Endothelial cell of umbilical vein (primary cell): ENCODE results near the gene GPR33. TPM values are rescaled to one million over a fixed set of nuclear protein-coding genes. Genes with fewer than 3 reads are reported as not detected.

Source experiments
- BruUV-seq: library from RNA; stranded (reverse); fragments of 400-500 nt; replicated peaks from 2 replicates; lab custom pipeline; 2021; lab: Mats Ljungman, UMichigan
- CTCF ChIA-PET: fragments of 300-600, 350-600 bp; sonication (Branson Sonifier 250); formaldehyde crosslinking; loops from one replicate; lab custom pipeline; 2021; ENCODE audit warnings: antibody characterized with exemption, inconsistent platforms; lab: Charles Lee
- POLR2A ChIA-PET: fragments of 300-600, 350-600 bp; sonication (Branson Sonifier 250); formaldehyde crosslinking; loops from one replicate; lab custom pipeline; 2021; ENCODE audit warnings: antibody characterized with exemption, inconsistent platforms; lab: Charles Lee
- DNase-seq: peaks from one replicate; pipeline ENCODE4 v3.0.0-alpha.2; 2011; ENCODE audit warnings: low read depth, low spot score
- FAIRE-seq: peaks from 2 replicates; lab custom pipeline; 2011; peaks lifted over from hg19 to GRCh38; lab: Jason Lieb, UNC
- H2AFZ ChIP-seq: 2 replicates; pipeline ENCODE4 v1.6.0; 2012; ENCODE audit warnings: low read depth, low read length, control low read depth, inconsistent platforms
- H3K27ac ChIP-seq: 2 replicates; pipeline ENCODE4 v1.5.1; 2011; ENCODE audit warnings: low read depth, mild to moderate bottlenecking, control low read depth, low read length, moderate library complexity; ENCODE audit not compliant: insufficient read depth
- H3K27me3 ChIP-seq, 2 experiments: 2 replicates each; pipeline versions ENCODE4 v1.6.0 to v1.6.1; 2011; ENCODE audit warnings: low read length in 2 of 2, mixed read lengths in 1 of 2; ENCODE audit not compliant: control insufficient read depth in 2 of 2, insufficient read depth in 2 of 2
- H3K36me3 ChIP-seq, 2 experiments: 2 replicates in 1 of 2; 3 replicates in 1 of 2; pipeline ENCODE4 v1.5.1; 2011; ENCODE audit warnings: low read length in 2 of 2, mild to moderate bottlenecking in 1 of 2, moderate library complexity in 1 of 2; ENCODE audit not compliant: control insufficient read depth in 2 of 2, insufficient read depth in 2 of 2; ENCODE audit errors: extremely low read depth in 1 of 2
- H3K4me1 ChIP-seq: 3 replicates; pipeline ENCODE4 v1.5.1; 2011; ENCODE audit warnings: mild to moderate bottlenecking, low read length; ENCODE audit not compliant: control insufficient read depth, insufficient read depth; ENCODE audit errors: extremely low read depth
- H3K4me2 ChIP-seq: 2 replicates; pipeline ENCODE4 v1.6.1; 2011; ENCODE audit warnings: low read length, control low read depth, mixed read lengths; ENCODE audit not compliant: insufficient read depth
- H3K4me3 ChIP-seq, 3 experiments: fragments of 200-600 bp in 1 of 3; sonication (generic), shearing (Covaris generic) in 1 of 3; replicated peaks in 1 of 3; 2 replicates each; pipeline ENCODE4 v1.5.1; 2011 to 2016; ENCODE audit warnings: control low read depth in 3 of 3, low read length in 3 of 3, mild to moderate bottlenecking in 2 of 3, inconsistent platforms in 1 of 3, low read depth in 1 of 3, moderate library complexity in 1 of 3; ENCODE audit not compliant: insufficient read depth in 1 of 3
- H3K79me2 ChIP-seq: 2 replicates; pipeline ENCODE4 v1.6.0; 2012; ENCODE audit warnings: low read length, inconsistent platforms; ENCODE audit not compliant: control insufficient read depth, insufficient read depth
- H3K9ac ChIP-seq: replicated peaks from 2 replicates; pipeline ENCODE3; 2011; ENCODE audit warnings: low read length, control low read depth; ENCODE audit not compliant: insufficient read depth; ENCODE audit errors: extremely low read depth
- H3K9me1 ChIP-seq: replicated peaks from 3 replicates; pipeline ENCODE4 v1.6.0; 2011; ENCODE audit warnings: mild to moderate bottlenecking, low read length; ENCODE audit not compliant: control insufficient read depth, insufficient read depth; ENCODE audit errors: extremely low read depth
- H3K9me3 ChIP-seq: replicated peaks from 2 replicates; pipeline ENCODE4 v1.5.1; 2012; ENCODE audit warnings: low read length, inconsistent platforms; ENCODE audit not compliant: control insufficient read depth, insufficient read depth
- H4K20me1 ChIP-seq: replicated peaks from 2 replicates; pipeline ENCODE3; 2011; ENCODE audit warnings: mild to moderate bottlenecking, low read length; ENCODE audit not compliant: control insufficient read depth, insufficient read depth; ENCODE audit errors: extremely low read depth
- CTCF ChIP-seq, 2 donors: IDR thresholded peaks; 1 replicate in 1 of 2; 2 replicates in 1 of 2; pipeline ENCODE4 v1.5.1; 2011; ENCODE audit warnings: low read length in 2 of 2, mild to moderate bottlenecking in 2 of 2, moderate library complexity in 2 of 2, control low read depth in 1 of 2, inconsistent platforms in 1 of 2, low read depth in 1 of 2; ENCODE audit not compliant: insufficient read depth in 1 of 2; ENCODE audit errors: extremely low read depth in 1 of 2
- EZH2 ChIP-seq: IDR thresholded peaks from 2 replicates; pipeline ENCODE4 v1.6.1; 2012; ENCODE audit warnings: borderline replicate concordance, low read depth, mild to moderate bottlenecking, moderate library complexity, low read length, inconsistent platforms; ENCODE audit not compliant: severe bottlenecking
- FOS ChIP-seq: IDR thresholded peaks from 2 replicates; pipeline ENCODE4 v1.6.1; 2011; ENCODE audit warnings: mild to moderate bottlenecking, low read length, moderate library complexity, borderline replicate concordance; ENCODE audit not compliant: insufficient read depth
- GATA2 ChIP-seq: IDR thresholded peaks from 2 replicates; pipeline ENCODE4 v1.7.0; 2011; ENCODE audit warnings: low read depth, mild to moderate bottlenecking, moderate library complexity, mixed read lengths, low read length; ENCODE audit not compliant: insufficient read length, insufficient read depth
- JUN ChIP-seq: IDR thresholded peaks from 2 replicates; pipeline ENCODE4 v1.6.1; 2011; ENCODE audit warnings: borderline replicate concordance, low read depth; ENCODE audit not compliant: insufficient read length, insufficient read depth
- MAX ChIP-seq: IDR thresholded peaks from 2 replicates; pipeline ENCODE4 v1.6.1; 2011; ENCODE audit not compliant: insufficient read depth, insufficient read length
- MYC ChIP-seq: IDR thresholded peaks from one replicate; pipeline ENCODE4 v1.6.1; 2011; ENCODE audit warnings: mild to moderate bottlenecking, low read depth, low read length
- POLR2A ChIP-seq: IDR thresholded peaks from 2 replicates; pipeline ENCODE4 v1.6.1; 2012; ENCODE audit warnings: low read depth, mild to moderate bottlenecking, control low read depth, low read length
- POLR2AphosphoS5 ChIP-seq: IDR thresholded peaks from 2 replicates; pipeline ENCODE4 v1.6.1; 2012; ENCODE audit warnings: low read depth, mild to moderate bottlenecking, control low read depth, low read length, moderate library complexity; ENCODE audit not compliant: insufficient read depth
- dilution Hi-C: fragments of 300-500 bp; cut with MboI; formaldehyde crosslinking; loops from one replicate; pipeline ENCODE4 v1.15.0; 2019; ENCODE audit warnings: low sequenced_read_pairs; ENCODE audit not compliant: extremely low pct_ligation_motif_present
- intact Hi-C: fragments of 100-400 bp; cut with micrococcal nuclease; formaldehyde crosslinking; loops from one replicate; pipeline ENCODE4 v1.10.0; 2022
- polyA plus RNA-seq, 4 experiments: library from polyadenylated mRNA; depleted of rRNA in 3 of 4; stranded (reverse) in 3 of 4; unstranded in 1 of 4; fragments of >200 nt; gene quantifications; 2 replicates each; pipeline versions ENCODE4 v1.2.1 to v1.2.3, GENCODE V29; 2011 to 2012; ENCODE audit warnings: missing spikeins in 1 of 4
- total RNA-seq: library from RNA; stranded (reverse); gene quantifications from 2 replicates; pipeline ENCODE4 v1.2.3, GENCODE V29; 2021

GPR33 gene
- total and polyA plus RNA-seq, 2 donors (not counting 3 experiments of a cell fraction or from before 2014, with no cell fraction given) = not detected

DNA sequence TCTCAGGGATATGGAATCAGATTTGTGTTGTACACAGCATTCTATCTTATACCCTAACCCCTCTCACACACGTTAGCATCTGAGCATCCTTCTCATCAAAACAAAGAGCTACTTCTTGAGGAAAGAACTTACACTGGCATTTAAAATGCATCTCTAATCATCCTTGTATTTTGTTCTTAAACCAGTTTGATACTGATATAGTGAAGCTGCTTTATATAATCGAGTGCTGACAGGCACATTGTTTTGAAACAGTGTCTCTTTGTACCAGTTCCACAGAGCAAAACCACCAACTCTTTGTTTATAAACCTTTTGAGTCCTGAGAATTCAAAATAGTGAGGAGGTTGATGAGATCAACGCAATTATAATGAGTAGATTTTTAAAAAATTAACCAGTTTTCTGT lies 8.8 kb downstream of the GPR33 start:
- CTCF ChIA-PET = interaction anchor here (1.1 kb wide), 1 partner anchor 59 kb away, joined by 3 read pairs; the partner anchor contains the start of gene HEATR5A
- H4K20me1 ChIP-seq = no peaks in the 10 kb centered on the region
- H3K4me1 ChIP-seq = no peaks in the 10 kb centered on the region
- intact Hi-C loops (no loop called here), dilution Hi-C loops (no loop called here)
- H3K9me1 ChIP-seq = no peaks in the 10 kb centered on the region
- BruUV-seq = no TSS peak
- H2AFZ ChIP-seq = no peak overlapping the region
- DNase-seq (no peak), FAIRE-seq (no peak)
- no peak for TF ChIP-seq MYC
- no peak for TF ChIP-seq FOS
- TF ChIP-seq POLR2AphosphoS5 = no peak
- no peak overlapping the region for H3K9ac ChIP-seq
- H3K4me2 ChIP-seq = no peak overlapping the region
- H3K36me3 ChIP-seq = no peaks in the 10 kb centered on the region
- H3K9me3 ChIP-seq = no peaks in the 10 kb centered on the region
- no peak overlapping the region for H3K4me3 ChIP-seq
- H3K27ac ChIP-seq = no peak overlapping the region
- POLR2A ChIA-PET = no interaction called here
- H3K79me2 ChIP-seq = no peaks in the 10 kb centered on the region
- H3K27me3 ChIP-seq = no peaks in the 10 kb centered on the region

DNA sequence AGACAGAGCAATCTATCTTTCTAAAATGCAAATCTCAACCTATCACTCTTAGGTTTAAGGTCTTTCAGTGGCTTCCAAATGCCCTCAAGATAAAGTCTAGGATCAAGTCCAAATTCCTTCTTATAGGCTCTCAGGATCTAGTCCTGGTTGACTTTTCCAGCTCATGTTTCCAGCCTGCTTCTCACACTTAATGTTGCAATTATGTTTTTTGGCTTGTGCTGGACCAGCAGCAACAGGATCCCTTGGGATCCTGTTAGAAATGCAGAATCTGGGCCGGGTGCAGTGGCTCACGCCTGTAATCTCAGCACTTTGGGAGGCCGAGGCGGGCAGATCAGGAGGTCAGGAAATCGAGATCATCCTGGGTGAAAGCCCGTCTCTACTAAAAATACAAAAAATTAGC lies 10.6 kb downstream of the GPR33 start:
- Histone ChIP-seq H3K36me3 (no peaks in the 10 kb centered on the region), H3K4me3 (no peak overlapping the region), H2AFZ (no peak overlapping the region), H3K9ac (no peak overlapping the region), H3K27ac (no peak overlapping the region), H3K27me3 (peaks cover 0 to 2% of the 10 kb centered on the region in 2 experiments), H3K9me3 (no peaks in the 10 kb centered on the region), H3K9me1 (no peaks in the 10 kb centered on the region), H4K20me1 (no peaks in the 10 kb centered on the region), H3K4me1 (no peaks in the 10 kb centered on the region), H3K79me2 (no peaks in the 10 kb centered on the region), H3K4me2 (no peak overlapping the region)
- no peak for DNase-seq
- dilution Hi-C loops (no loop called here), intact Hi-C loops (no loop called here)
- TF ChIP-seq CTCF (IDR thresholded peaks at IDR 0.05; ENCODE audit: extremely low read depth in 1 of 2, insufficient read depth in 1 of 2, low read depth in 1 of 2, low read length in 2 of 2) (no peak), GATA2 (no peak), MAX (no peak), EZH2 (no peak), MYC (no peak), POLR2A (no peak), POLR2AphosphoS5 (no peak), FOS (no peak), JUN (no peak)
- FAIRE-seq = no peak
- ChIA-PET CTCF (no interaction called here), POLR2A (no interaction called here)
- BruUV-seq = no TSS peak
